Measurements from ENCODE around the gene AEBP1. TPM values are rescaled to one million over a fixed set of nuclear protein-coding genes. Genes with fewer than 3 reads are reported as not detected.

Gene AEBP1
- total and polyA plus RNA-seq, 2 of the 4 experiments (the other 2 are of a cell fraction), result 1.1 to 5.7 TPM

DNA sequence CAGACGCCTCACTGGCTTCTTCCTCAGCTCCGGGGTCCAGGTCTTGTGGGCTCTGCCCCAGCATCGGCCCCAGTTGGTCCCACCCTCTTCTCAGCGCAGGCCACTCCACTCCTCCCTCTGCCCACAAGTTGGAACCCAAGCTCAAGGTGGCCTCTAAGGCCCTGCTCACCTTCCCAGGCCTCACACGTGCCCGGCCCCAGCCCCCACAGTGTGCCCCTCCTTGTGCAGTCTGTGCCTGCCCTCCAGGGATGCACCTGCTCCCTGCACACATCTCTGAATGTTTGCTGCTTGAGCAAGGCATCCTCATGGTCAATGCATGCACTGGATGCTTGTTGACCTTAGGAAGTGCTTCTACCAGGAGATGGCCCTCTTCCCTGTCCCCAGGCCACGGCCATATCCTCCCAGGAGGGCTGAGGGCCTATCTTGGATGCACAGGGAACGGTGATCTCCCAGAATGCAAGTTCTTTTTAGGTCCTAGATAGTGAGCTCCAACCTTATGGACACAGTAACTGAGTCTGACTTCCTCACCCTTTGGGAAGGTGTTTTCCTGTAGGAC lies 7.7 kb upstream of the AEBP1 start:
- no peak for TF ChIP-seq MAFK (IDR thresholded peaks at IDR 0.05; ENCODE audit: low read depth, low read length)
- TF ChIP-seq NFE2L2 (IDR thresholded peaks at IDR 0.05; ENCODE audit: low read depth, low read length), result no peak
- TF ChIP-seq CTCF (conservative IDR thresholded peaks at IDR 0.05; ENCODE audit: low read depth, low read length), result no peak
- TF ChIP-seq MXI1 (IDR thresholded peaks at IDR 0.05; ENCODE audit: borderline replicate concordance, low read depth, low read length), result no peak
- TF ChIP-seq SMC3 (IDR thresholded peaks at IDR 0.05; ENCODE audit: low read depth, low read length), result no peak
- TF ChIP-seq CEBPB (IDR thresholded peaks at IDR 0.05; ENCODE audit: low read depth, low read length), result no peak
- TF ChIP-seq RCOR1 (IDR thresholded peaks at IDR 0.05; ENCODE audit: insufficient replicate concordance, low read length), result no peak
- TF ChIP-seq CHD1 (IDR thresholded peaks at IDR 0.05; ENCODE audit: low read depth, low read length), result no peak
- no peak for TF ChIP-seq USF2 (IDR thresholded peaks at IDR 0.05; ENCODE audit: low read depth, low read length)
- TF ChIP-seq RAD21 (IDR thresholded peaks at IDR 0.05; ENCODE audit: low read length), result no peak
- TF ChIP-seq BHLHE40 (IDR thresholded peaks at IDR 0.05; ENCODE audit: low read depth, low read length), result no peak
- TF ChIP-seq ELK1 (IDR thresholded peaks at IDR 0.05; ENCODE audit: borderline replicate concordance, low read depth, low read length), result no peak
- POLR2A ChIA-PET (ENCODE audit: unreplicated experiment), result no interaction called here
- CTCF ChIA-PET, result no interaction called here

More for the DNA sequence above, 7.7 kb upstream of the AEBP1 start:
- Histone ChIP-seq H3K4ac (ENCODE audit: low read depth, low read length) (no peak overlapping the region), H3K79me1 (ENCODE audit: low read depth in 1 of 2, low read length in 2 of 2) (no peaks in the 10 kb centered on the region), H3K4me3 (ENCODE audit: insufficient read depth, low read depth, low read length) (no peak overlapping the region), H4K5ac (ENCODE audit: low read depth, low read length) (no peak overlapping the region), H2AK5ac (ENCODE audit: low read depth, low read length) (no peak overlapping the region), H2AFZ (replicated peaks; ENCODE audit: low read length, poor library complexity) (peak overlapping the region; percentile 54), H2BK20ac (ENCODE audit: low read depth, low read length) (no peak overlapping the region), H2AK9ac (replicated peaks; ENCODE audit: low read depth, low read length, poor library complexity) (no peak overlapping the region), H3K9me3 (ENCODE audit: control insufficient read depth, insufficient read depth, low read length) (no peaks in the 10 kb centered on the region), H4K20me1 (ENCODE audit: insufficient read depth, low read length) (no peaks in the 10 kb centered on the region), H3K14ac (replicated peaks; ENCODE audit: low read depth, low read length) (no peak overlapping the region), H3K9ac (ENCODE audit: low read depth, low read length) (no peak overlapping the region), H3K4me2 (ENCODE audit: low read depth, low read length) (no peak overlapping the region), H3K4me1 (ENCODE audit: control insufficient read depth, insufficient read depth, low read length) (peaks cover 18% of the 10 kb centered on the region), H3K23ac (ENCODE audit: low read depth, low read length) (no peak overlapping the region), H2BK120ac (ENCODE audit: low read depth, low read length) (no peak overlapping the region), H2BK5ac (ENCODE audit: low read depth, low read length, poor library complexity, severe bottlenecking) (no peak overlapping the region), H4K91ac (ENCODE audit: insufficient read depth, low read depth, low read length) (no peak overlapping the region), H3K27me3 (ENCODE audit: control insufficient read depth, insufficient read depth, low read length) (no peaks in the 10 kb centered on the region), H3K9me1 (ENCODE audit: insufficient read depth, low read length) (peaks cover 11% of the 10 kb centered on the region; the same call in 1 of the 2 replicates), H3K36me3 (ENCODE audit: control insufficient read depth, insufficient read depth, low read length) (no peaks in the 10 kb centered on the region), H2BK15ac (ENCODE audit: low read depth, low read length) (no peak overlapping the region), H4K8ac (ENCODE audit: low read depth in 2 of 2, low read length in 2 of 2) (no peak overlapping the region), H3K27ac (ENCODE audit: insufficient read depth, low read length) (no peak overlapping the region), H3K56ac (ENCODE audit: extremely low read depth, insufficient read depth, low read length) (no peak overlapping the region), H3K18ac (ENCODE audit: low read depth, low read length) (no peak overlapping the region)
- in situ Hi-C loops (cut with MboI; ENCODE audit: low sequenced_read_pairs) (no loop called here), dilution Hi-C loops (cut with HindIII; ENCODE audit: low sequenced_read_pairs, unreplicated experiment) (no loop called here), intact Hi-C loops (cut with micrococcal nuclease) (no loop called here)
- no peak for DNase-seq
- BruUV-seq (replicated peaks), result no TSS peak
- WGBS, 2 experiments (ENCODE audit: extremely low coverage in 2 of 2, insufficient read length in 1 of 2), result 85% methylated on average over 8 of the region's 8 CpGs; no CpG with 5 or more reads in 1 of the 2 experiments
- ATAC-seq (ENCODE audit: low read depth), result no peak
